GM12865 (cell line): ENCODE measurements around the gene PKLR.
"Not testable (repeated sequence)": the region's sequence is repeated elsewhere in the genome, so short reads cannot be mapped to it uniquely, and the experiment has no call there.

ENCODE experiments used
- DNase-seq: peaks from one replicate; pipeline ENCODE4 v3.0.0; 2010; ENCODE audit warnings: low read depth
- H3K4me3 ChIP-seq: 2 replicates; pipeline ENCODE4 v1.5.1; 2011; ENCODE audit warnings: mild to moderate bottlenecking, low read depth, low read length, control low read depth
- TF ChIP-seq, protein P1 (sequence below): IDR thresholded peaks from 2 replicates; pipeline ENCODE4 v1.5.1; 2011; ENCODE audit warnings: low read length, control low read depth, low read depth, inconsistent platforms; ENCODE audit not compliant: insufficient read depth; ENCODE audit errors: missing control alignments

Gene PKLR

DNA sequence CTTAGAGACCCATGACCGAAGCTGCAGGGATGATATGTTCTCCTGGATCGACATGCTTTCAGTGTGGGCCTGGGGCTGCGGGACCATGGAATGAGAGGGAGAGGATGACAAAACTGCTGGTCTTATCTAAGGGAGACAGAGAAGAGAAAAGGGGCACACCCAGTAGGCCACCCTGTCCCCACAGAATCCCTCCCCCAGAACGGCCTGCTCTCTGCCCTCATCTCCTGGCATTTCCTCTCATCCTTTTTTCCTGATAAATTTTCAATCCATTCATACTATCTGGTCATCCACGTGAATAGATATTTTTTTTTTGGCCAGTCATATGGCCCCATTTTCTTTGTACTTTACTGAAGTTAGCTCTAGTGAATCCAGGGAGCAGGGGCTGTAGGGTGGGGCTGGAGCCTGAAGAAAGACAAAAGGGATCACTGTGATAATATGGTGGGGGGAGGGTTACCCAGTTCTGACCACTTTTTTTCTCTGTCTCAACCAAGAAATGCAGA, at the start of gene PKLR:
Gene PKLR (minus strand): TSS at position 97 of the 500 bp plus-strand sequence. CDS start 43 bp downstream, at position 54.
- DNase-seq: no peak
- no peak within 1 kb of the TSS for H3K4me3 ChIP-seq

DNA sequence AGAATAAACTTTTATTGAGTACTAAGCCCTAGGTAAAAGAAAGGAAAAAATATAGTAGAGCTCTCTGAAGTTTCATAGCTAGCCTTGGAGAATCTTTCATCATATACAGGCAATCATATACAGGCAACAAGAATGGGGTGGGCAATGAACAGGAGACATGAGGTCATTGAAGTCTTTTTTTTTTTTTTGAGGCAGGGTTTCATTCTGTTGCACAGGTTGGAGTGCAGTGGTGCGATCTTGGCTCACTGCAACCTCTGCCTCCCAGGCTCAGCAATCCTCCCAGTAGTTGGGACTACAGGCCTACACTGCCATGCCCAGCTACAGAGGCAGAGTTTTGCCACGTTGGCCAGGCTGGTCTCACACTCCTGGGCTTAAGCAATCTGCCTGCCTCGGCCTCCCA, 41.6 kb upstream of the PKLR start:
- TF ChIP-seq, protein P1, sequence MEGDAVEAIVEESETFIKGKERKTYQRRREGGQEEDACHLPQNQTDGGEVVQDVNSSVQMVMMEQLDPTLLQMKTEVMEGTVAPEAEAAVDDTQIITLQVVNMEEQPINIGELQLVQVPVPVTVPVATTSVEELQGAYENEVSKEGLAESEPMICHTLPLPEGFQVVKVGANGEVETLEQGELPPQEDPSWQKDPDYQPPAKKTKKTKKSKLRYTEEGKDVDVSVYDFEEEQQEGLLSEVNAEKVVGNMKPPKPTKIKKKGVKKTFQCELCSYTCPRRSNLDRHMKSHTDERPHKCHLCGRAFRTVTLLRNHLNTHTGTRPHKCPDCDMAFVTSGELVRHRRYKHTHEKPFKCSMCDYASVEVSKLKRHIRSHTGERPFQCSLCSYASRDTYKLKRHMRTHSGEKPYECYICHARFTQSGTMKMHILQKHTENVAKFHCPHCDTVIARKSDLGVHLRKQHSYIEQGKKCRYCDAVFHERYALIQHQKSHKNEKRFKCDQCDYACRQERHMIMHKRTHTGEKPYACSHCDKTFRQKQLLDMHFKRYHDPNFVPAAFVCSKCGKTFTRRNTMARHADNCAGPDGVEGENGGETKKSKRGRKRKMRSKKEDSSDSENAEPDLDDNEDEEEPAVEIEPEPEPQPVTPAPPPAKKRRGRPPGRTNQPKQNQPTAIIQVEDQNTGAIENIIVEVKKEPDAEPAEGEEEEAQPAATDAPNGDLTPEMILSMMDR: no peak
- H3K4me3 ChIP-seq: no peak overlapping the region
- no peak for DNase-seq

More for the DNA sequence above, at the start of gene PKLR:
- TF ChIP-seq, protein P1: no peak

DNA sequence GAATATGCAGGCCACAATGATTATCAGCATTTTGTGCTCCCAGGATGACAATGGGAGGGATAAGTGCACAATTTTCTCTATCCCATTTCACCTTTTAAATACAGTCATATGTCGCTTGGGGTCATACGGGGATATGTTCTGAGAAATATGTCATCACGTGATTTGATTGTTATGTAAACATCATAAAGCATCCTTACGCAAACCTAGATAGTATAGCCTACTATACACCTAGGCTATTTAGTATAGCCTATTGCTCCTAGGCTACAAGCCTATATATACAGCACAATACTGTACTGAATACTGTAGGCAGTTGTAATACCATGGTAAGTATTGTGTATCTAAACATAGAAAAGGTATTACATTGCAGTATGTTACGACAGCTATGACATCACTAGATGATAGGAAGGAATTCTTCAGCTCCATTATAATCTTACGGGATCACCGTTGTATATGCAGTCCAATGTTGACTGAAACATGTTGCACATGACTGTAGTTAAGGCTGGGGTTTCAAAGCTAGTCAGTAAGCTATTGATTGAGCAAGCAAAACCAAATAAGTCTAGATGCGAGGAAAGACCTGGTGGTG, 38.4 kb upstream of the PKLR start:
- TF ChIP-seq, protein P1: no peak
- no peak for DNase-seq
- no peak overlapping the region for H3K4me3 ChIP-seq

DNA sequence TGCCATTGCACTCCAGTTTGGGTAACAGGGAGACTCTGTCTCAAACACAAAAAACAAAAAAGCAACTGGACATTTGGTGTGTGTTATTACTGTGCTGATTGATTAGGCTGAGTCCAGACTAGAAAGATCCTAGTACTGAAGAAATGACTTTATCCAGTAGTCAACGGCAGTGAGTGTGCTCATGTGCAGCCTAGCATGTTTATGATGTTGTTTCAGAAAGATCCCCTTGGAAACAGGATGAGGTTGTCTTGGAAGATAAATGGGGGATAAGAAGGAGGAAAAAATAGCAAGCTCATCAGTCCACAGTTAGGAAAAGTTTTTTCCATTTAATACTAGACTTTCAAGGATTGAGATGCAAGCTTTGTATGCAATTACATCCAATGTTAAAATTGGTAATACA, 33.7 kb upstream of the PKLR start:
- TF ChIP-seq, protein P1: no peak
- no peak overlapping the region for H3K4me3 ChIP-seq
- no peak for DNase-seq

DNA sequence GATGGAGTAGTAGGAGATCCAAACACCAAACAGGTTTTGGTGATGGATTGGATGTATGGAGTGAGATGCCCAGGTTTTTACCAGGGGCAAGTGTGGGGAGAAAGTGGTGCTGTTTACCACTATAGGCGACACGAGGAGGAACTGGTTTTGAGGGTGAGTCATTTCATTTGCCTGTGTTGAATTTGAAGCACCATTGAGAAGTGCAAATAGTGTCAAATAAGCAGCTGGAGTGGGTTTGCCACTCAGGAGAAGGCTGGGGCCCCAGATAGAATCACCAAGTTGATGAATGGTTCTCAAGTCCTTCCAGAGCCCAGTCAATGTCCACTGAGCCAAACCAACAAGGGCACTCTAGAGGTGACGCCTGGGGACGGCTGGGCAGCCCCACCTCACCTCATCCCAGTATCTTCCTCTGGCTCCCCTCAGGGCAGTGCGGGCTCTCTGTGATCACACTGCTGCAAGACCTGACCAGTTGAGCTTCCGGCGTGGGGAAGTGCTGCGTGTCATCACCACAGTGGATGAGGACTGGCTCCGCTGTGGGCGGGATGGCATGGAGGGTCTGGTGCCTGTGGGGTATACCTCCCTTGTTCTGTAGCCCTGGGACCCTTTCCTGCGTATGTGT, 28.9 kb upstream of the PKLR start:
- DNase-seq: no peak
- TF ChIP-seq, protein P1: no peak
- no peak overlapping the region for H3K4me3 ChIP-seq

DNA sequence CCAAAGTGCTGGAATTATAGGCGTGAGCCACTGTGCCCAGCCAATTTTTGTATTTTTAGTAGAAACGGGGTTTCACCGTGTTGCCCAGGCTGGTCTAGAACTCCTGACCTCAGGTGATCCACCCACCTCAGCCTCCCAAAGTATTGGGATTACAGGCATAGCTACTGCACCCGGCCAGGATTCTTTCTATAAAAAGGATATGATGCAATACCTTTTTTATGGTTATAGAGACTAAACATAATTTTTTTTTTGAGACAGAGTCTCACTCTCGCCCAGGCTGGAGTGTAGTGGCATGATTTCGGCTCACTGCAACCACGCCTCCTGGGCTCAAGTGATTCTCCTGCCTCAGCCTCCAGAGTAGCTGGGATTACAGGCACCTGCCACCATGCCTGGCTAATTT, 27.6 kb upstream of the PKLR start:
- H3K4me3 ChIP-seq, DNase-seq: not testable (repeated sequence)

DNA sequence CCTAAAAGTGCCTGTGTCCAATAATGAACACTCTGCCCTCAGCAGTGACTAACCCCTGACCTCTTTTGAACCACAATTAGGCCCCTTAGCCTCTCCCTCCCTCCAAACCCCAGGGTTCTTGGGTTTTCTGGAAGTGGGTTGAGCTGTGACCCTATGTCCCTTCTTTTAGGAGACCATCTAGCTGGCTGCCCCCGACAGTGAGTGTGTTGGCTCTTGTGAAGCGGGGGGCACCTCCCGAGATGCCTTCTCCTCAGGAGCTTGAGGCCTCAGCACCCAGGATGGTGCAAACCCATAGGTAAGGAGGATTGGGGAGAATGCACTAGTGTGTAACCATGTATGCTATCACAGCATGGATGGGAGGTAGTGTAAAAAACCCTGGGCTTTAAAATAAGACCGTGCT, 26.7 kb upstream of the PKLR start:
- no peak overlapping the region for H3K4me3 ChIP-seq
- TF ChIP-seq, protein P1: no peak
- no peak for DNase-seq
